Caco-2 (cell line): ENCODE measurements around the gene CHRDL1. TPM values are rescaled to one million over a fixed set of nuclear protein-coding genes. Genes with fewer than 3 reads are reported as not detected.
A peak's percentile ranks its signal among the peaks of the same experiment; 100 is the strongest.
"Not testable (repeated sequence)": the region's sequence is repeated elsewhere in the genome, so short reads cannot be mapped to it uniquely, and the experiment has no call there.

Experiments
- BruUV-seq: library from RNA; stranded (reverse); fragments of 400-500 nt; replicated peaks from 2 replicates; lab custom pipeline; 2021; lab: Mats Ljungman, UMichigan
- CTCF ChIA-PET: fragments of 300-600 bp; sonication (Branson Sonifier 250); formaldehyde crosslinking; loops from one replicate; lab custom pipeline; 2022; ENCODE audit warnings: antibody characterized with exemption; lab: Charles Lee
- POLR2A ChIA-PET: fragments of 300-600 bp; sonication (Branson Sonifier 250); formaldehyde crosslinking; loops from one replicate; lab custom pipeline; 2022; ENCODE audit warnings: antibody characterized with exemption; lab: Charles Lee
- DNase-seq, 2 experiments: peaks; one replicate each; pipeline versions ENCODE4 v3.0.0 to v3.0.0-alpha.2; 2020 to 2022
- H3K27me3 ChIP-seq: replicated peaks from 2 replicates; pipeline ENCODE4 v1.6.0; 2011; ENCODE audit warnings: low read length; ENCODE audit not compliant: control insufficient read depth, insufficient read depth
- H3K36me3 ChIP-seq: 2 replicates; pipeline ENCODE4 v1.5.1; 2011; ENCODE audit warnings: low read length; ENCODE audit not compliant: control insufficient read depth, insufficient read depth
- H3K4me1 ChIP-seq: fragments of 250-450 bp; sonication (Bioruptor Pico); 2 replicates; pipeline ENCODE4 v1.5.1; 2020; ENCODE audit warnings: mild to moderate bottlenecking
- H3K4me3 ChIP-seq: 2 replicates; pipeline ENCODE4 v1.5.1; 2011; ENCODE audit warnings: low read depth, mild to moderate bottlenecking, control low read depth, low read length
- H3K9me3 ChIP-seq: fragments of 250-450 bp; sonication (Bioruptor Pico); 2 replicates; pipeline ENCODE4 v1.5.1; 2020; ENCODE audit warnings: mild to moderate bottlenecking, moderate library complexity
- H3K27ac Mint-ChIP-seq: one replicate; pipeline ENCODE4 v1.8.0; 2022; ENCODE audit warnings: mixed read lengths; ENCODE audit not compliant: unreplicated experiment
- H3K27me3 Mint-ChIP-seq: one replicate; pipeline ENCODE4 v1.8.0; 2022; ENCODE audit warnings: mixed read lengths; ENCODE audit not compliant: insufficient read depth, unreplicated experiment
- H3K36me3 Mint-ChIP-seq: one replicate; pipeline ENCODE4 v1.8.0; 2022; ENCODE audit warnings: mild to moderate bottlenecking, mixed read lengths; ENCODE audit not compliant: insufficient read depth, unreplicated experiment
- H3K4me1 Mint-ChIP-seq: one replicate; pipeline ENCODE4 v1.8.0; 2022; ENCODE audit warnings: low read depth, mixed read lengths; ENCODE audit not compliant: unreplicated experiment
- H3K4me3 Mint-ChIP-seq: one replicate; pipeline ENCODE4 v1.8.0; 2022; ENCODE audit warnings: mild to moderate bottlenecking, moderate library complexity, mixed read lengths; ENCODE audit not compliant: unreplicated experiment
- H3K9me3 Mint-ChIP-seq: one replicate; pipeline ENCODE4 v1.8.0; 2022; ENCODE audit warnings: mixed read lengths; ENCODE audit not compliant: unreplicated experiment
- intact Hi-C: fragments of 100-400 bp; cut with micrococcal nuclease; formaldehyde crosslinking; loops from one replicate; pipeline ENCODE4 v1.10.0; 2022; ENCODE audit not compliant: unreplicated experiment
- total RNA-seq: library from RNA; stranded (reverse); gene quantifications from 2 replicates; pipeline ENCODE4 v1.2.3, GENCODE V29; 2022
- TF ChIP-seq, protein P1 (sequence below), 2 experiments: fragments of 200-600 bp in 1 of 2; IDR thresholded peaks; 1 replicate in 1 of 2; 2 replicates in 1 of 2; pipeline versions ENCODE4 v1.5.1 to v1.8.0; 2011 to 2022; ENCODE audit warnings: antibody characterized with exemption in 1 of 2, control low read depth in 1 of 2, inconsistent platforms in 1 of 2, low read depth in 1 of 2, low read length in 1 of 2, mild to moderate bottlenecking in 1 of 2, moderate library complexity in 1 of 2; ENCODE audit not compliant: insufficient read depth in 1 of 2, severe bottlenecking in 1 of 2, unreplicated experiment in 1 of 2

Gene CHRDL1
- total RNA-seq, 1 experiment from 2014 or later, result not detected

DNA sequence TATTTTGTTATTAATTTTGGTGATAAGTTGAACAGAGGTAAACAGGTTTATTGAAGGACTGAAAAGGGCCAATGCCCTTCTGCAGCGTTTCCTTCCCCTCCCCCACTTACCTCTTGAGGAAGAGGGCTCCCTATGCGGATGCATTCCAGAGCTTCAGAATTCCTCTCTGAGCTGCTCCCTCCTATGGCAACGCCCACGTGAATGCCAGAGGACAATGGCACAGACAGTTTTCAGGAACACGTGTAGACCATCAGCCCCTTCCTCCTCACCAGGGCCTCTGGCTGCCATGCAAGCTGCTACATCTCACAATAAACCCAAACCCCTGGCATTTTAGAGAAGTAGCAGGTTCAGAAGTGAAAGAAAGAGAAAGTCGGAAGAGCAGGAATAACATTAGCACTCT, 127.9 kb downstream of the CHRDL1 start:
- H3K4me3 ChIP-seq, result no peak overlapping the region
- ChIA-PET CTCF (no interaction called here), POLR2A (no interaction called here)
- peak; percentile 1 to 29 for DNase-seq
- H3K27me3 ChIP-seq, result no peaks in the 10 kb centered on the region
- H3K4me1 Mint-ChIP-seq, result peaks cover 6% of the 10 kb centered on the region
- H3K36me3 ChIP-seq, result no peaks in the 10 kb centered on the region
- H3K27me3 Mint-ChIP-seq, result no peaks in the 10 kb centered on the region
- no peaks in the 10 kb centered on the region for H3K9me3 Mint-ChIP-seq
- H3K9me3 ChIP-seq, result no peaks in the 10 kb centered on the region
- no peak overlapping the region for H3K27ac Mint-ChIP-seq
- intact Hi-C loops, result loop anchor here (5.0 kb wide), 1 partner anchor 180 kb away; no protein-coding TSS in a partner anchor
- H3K4me1 ChIP-seq, result no peaks in the 10 kb centered on the region
- BruUV-seq, result no TSS peak
- TF ChIP-seq, protein P1, sequence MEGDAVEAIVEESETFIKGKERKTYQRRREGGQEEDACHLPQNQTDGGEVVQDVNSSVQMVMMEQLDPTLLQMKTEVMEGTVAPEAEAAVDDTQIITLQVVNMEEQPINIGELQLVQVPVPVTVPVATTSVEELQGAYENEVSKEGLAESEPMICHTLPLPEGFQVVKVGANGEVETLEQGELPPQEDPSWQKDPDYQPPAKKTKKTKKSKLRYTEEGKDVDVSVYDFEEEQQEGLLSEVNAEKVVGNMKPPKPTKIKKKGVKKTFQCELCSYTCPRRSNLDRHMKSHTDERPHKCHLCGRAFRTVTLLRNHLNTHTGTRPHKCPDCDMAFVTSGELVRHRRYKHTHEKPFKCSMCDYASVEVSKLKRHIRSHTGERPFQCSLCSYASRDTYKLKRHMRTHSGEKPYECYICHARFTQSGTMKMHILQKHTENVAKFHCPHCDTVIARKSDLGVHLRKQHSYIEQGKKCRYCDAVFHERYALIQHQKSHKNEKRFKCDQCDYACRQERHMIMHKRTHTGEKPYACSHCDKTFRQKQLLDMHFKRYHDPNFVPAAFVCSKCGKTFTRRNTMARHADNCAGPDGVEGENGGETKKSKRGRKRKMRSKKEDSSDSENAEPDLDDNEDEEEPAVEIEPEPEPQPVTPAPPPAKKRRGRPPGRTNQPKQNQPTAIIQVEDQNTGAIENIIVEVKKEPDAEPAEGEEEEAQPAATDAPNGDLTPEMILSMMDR (IDR thresholded peaks at IDR 0.05; ENCODE audit: insufficient read depth in 1 of 2, low read depth in 1 of 2, low read length in 1 of 2, severe bottlenecking in 1 of 2, unreplicated experiment in 1 of 2), result no peak
- no peak overlapping the region for H3K4me3 Mint-ChIP-seq
- H3K36me3 Mint-ChIP-seq, result no peaks in the 10 kb centered on the region

DNA sequence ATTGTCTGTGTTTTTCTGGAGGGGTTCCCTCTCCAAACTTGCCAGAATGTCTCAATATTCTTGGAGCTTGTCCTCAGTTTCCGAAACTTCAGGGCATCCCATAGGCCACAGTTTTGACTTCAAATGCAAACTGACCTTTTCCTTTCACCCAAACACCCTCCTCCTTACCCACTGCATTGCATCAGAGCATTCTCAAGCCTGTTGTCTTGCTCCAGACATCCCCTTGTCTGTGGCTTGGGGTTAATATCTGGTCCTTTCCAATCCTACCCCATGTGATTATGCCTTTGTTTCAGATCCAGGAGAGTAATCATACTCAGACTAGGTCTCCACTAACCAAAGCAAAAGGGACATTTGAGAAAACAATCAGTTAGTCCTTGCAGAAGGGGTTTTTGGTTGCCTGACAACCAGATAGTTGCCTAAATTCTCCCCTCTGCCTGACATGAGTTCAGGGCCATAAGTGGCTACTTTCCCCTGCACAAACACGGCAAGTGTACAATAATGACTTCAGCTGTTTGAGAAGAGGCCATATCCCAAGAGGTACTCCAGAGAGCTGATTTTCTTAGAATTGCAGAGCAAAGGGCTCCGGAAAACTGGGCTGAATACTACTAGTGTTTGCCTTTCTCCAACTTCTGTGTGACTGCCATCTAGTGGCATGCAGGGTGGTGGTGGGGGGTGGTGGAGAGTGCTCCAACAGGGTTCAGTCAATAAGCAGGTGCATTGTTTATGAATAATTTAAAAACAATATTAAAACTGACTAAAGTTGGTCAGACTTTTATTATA, 130.2 kb downstream of the CHRDL1 start:
- TF ChIP-seq, protein P1 (IDR thresholded peaks at IDR 0.05; ENCODE audit: insufficient read depth in 1 of 2, low read depth in 1 of 2, low read length in 1 of 2, severe bottlenecking in 1 of 2, unreplicated experiment in 1 of 2), result peak; percentile 47 to 66
- no peaks in the 10 kb centered on the region for H3K36me3 ChIP-seq
- Mint-ChIP-seq H3K36me3 (no peaks in the 10 kb centered on the region), H3K4me3 (no peak overlapping the region), H3K9me3 (no peaks in the 10 kb centered on the region), H3K27me3 (no peaks in the 10 kb centered on the region), H3K27ac (no peak overlapping the region), H3K4me1 (peaks cover 6% of the 10 kb centered on the region)
- intact Hi-C loops, result loop anchor here (1.0 to 5.0 kb wide), 4 partner anchors 77 to 215 kb away; no protein-coding TSS in a partner anchor
- ChIA-PET CTCF (interaction anchor here (0.6 to 0.8 kb wide), 2 partner anchors 91 to 182 kb away, joined by 3 read pairs; no protein-coding TSS in a partner anchor), POLR2A (no interaction called here)
- H3K4me1 ChIP-seq, result no peaks in the 10 kb centered on the region
- peak; percentile 40 to 51 for DNase-seq
- BruUV-seq, result no TSS peak
- H3K9me3 ChIP-seq, result no peaks in the 10 kb centered on the region
- no peak overlapping the region for H3K4me3 ChIP-seq
- no peaks in the 10 kb centered on the region for H3K27me3 ChIP-seq

DNA sequence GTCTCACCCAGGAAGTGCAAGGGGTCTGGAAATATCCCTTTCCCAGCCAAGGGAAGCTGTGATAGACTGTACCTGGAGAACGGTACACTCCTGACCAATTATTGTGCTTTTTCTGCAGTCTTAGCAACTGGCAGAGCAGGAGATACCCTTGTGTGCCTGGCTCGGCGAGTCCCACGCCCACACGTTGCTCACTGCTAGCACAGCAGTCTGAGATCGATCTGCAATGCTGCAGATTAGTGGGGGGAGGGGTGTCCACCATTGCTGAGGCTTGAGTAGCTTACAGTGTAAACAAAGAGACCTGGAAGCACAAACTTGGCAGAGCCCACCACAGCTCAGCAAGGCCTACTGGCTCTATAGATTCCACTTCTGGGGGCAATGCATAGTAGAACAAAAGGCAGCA, 138.5 kb downstream of the CHRDL1 start:
- ChIA-PET CTCF (no interaction called here), POLR2A (no interaction called here)
- TF ChIP-seq, protein P1 (IDR thresholded peaks at IDR 0.05; ENCODE audit: insufficient read depth in 1 of 2, low read depth in 1 of 2, low read length in 1 of 2, severe bottlenecking in 1 of 2, unreplicated experiment in 1 of 2), result no peak
- Mint-ChIP-seq H3K9me3 (no peaks in the 10 kb centered on the region), H3K27me3 (peaks cover 6% of the 10 kb centered on the region), H3K4me3 (no peak overlapping the region), H3K4me1 (no peaks in the 10 kb centered on the region), H3K27ac (no peak overlapping the region), H3K36me3 (no peaks in the 10 kb centered on the region)
- no peak overlapping the region for H3K4me3 ChIP-seq
- H3K9me3 ChIP-seq, result no peaks in the 10 kb centered on the region
- no peaks in the 10 kb centered on the region for H3K4me1 ChIP-seq
- no peaks in the 10 kb centered on the region for H3K27me3 ChIP-seq
- intact Hi-C loops, result no loop called here
- no TSS peak for BruUV-seq
- DNase-seq, result no peak
- H3K36me3 ChIP-seq, result no peaks in the 10 kb centered on the region

DNA sequence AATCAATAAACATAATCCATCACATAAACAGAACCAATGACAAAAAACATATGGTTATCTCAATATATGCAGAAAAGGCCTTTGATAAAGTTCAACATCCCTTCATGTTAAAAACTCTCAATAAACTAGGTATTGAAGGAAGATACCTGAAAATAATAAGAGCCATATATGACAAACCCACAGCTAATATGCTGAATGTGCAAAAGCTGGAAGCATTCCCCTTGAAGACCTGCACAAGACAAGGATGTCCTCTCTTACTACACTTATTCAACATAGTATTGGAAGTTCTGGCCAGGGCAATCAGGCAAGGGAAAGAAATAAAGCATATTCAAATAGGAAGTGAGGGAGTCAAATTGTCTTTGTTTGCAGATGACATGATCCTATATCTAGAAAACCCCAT, 141.3 kb downstream of the CHRDL1 start:
- H3K4me1 ChIP-seq, intact Hi-C loops, H3K4me3 Mint-ChIP-seq, H3K36me3 ChIP-seq, H3K27me3 Mint-ChIP-seq, POLR2A ChIA-PET, H3K4me3 ChIP-seq, CTCF ChIA-PET, H3K9me3 ChIP-seq, H3K9me3 Mint-ChIP-seq, H3K36me3 Mint-ChIP-seq, H3K4me1 Mint-ChIP-seq, H3K27me3 ChIP-seq, H3K27ac Mint-ChIP-seq, DNase-seq, BruUV-seq: not testable (repeated sequence)
